Activated T-helper 9 cell treated with anti-CD3 and anti-CD28 coated beads, Interleukin-2, amount 50 U/mL, for 16 hours (primary cell): ENCODE measurements around the gene GALNT10.

Source experiments
- DNase-seq: peaks from one replicate; pipeline ENCODE4 v3.0.0-alpha.2; 2020; ENCODE audit warnings: low read depth

GALNT10 gene

DNA sequence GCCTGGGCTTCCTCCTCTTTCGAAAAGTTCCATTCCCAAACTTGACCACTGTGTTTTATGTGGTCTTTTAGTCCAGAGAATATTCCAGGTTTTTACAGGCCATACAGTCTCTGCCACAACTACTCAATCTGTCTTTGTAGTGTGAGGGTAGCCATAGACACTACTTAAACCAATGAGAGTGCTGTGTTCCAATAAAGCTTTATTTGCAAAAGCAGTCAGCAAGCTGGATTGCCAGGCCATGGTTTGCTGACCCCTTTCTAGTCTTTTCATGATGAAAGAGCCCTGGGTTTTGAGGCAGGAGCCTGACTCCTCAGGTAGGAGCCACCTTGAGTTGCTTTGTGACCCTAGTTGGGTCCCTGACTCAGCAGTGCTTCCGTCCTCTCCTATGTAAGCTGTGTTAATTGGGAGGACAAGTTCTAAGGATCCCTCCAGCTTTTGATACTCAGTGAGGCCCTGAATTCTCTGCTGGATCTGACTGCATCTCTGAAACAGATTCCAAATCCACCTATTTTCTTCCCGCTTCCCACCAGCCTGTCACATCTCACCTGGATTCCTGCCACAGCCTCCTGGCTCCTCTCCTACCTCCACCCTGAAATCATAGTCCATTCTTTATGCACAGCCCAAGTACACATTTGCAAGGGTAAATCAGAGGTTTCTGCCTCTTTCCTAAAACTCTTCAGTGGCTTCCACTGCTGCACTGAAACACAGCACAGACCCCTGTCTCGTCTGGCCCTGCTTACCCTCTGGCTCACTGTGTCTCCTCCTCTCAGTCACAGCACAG is 13.5 kb downstream of the GALNT10 start:
- no peak for DNase-seq

DNA sequence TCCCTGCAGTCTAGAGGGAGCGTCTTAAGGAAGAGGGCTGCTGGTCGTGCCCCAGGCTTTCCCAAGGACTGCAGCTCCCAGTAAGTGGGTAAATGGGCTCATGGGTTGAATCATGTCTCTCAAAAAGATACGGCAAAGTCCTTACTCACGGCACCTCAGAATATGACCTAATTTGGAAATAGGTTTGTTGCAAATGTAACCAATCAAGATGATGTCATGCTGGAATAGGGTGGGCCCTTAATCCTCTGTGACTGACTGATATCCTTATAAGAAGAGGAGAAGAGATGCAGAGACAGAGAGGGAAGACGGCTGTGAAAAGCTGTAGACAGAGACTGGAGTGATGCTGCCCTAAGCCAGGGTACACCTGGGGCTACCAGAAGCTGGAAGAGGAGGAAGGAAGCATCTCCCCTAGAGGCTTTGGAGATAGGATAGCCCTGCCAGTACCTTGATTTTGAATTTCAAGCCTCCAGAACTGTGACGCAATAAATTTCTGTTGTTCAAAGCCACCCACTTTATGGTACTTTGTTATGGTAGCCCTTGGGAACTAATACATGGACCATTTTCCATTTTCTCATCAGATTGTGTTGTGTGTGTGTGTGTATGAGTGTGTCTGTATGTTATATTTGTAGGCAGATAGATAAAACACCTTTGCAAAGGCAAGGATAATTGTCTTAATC is 15.0 kb downstream of the GALNT10 start:
- DNase-seq, result no peak

DNA sequence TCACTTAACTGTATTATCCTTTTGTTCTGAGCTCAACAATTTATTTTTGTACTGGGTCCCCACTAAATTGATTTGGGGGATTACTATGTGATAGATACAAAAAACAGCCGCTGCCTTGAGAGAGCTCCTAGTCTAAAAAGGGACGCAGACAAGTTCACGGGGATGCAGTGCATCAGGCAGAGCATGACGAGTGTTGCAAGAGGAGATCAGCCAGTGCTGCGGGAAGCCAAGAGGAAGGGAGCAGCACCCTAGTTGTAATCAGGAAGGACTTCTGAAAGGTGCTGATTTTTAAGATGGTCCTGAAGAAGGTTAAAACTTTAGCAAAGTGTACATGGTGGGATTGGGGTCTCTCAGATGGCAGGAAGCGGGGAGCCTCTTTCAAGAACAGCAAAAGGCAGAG is 15.8 kb downstream of the GALNT10 start:
- DNase-seq, result no peak

DNA sequence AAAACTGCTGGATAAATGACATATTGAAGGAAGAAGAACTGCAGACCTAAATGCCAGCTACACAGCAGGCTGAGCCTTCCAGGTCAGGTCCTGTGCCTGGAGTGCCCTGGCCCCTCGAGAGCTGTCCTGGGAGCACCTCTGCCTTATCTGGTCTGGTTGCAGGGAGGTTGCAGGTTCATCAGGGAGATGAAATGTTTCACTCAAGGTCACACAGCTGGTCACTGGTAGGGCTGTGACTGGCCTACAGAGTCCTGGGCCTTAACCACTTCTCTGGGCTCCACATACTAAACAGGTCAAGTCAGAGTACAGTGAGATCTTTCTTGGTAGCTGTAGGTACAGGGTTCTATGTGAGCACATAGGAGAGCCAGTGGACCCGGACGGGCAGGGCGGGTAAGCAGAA is 16.7 kb downstream of the GALNT10 start:
- no peak for DNase-seq

DNA sequence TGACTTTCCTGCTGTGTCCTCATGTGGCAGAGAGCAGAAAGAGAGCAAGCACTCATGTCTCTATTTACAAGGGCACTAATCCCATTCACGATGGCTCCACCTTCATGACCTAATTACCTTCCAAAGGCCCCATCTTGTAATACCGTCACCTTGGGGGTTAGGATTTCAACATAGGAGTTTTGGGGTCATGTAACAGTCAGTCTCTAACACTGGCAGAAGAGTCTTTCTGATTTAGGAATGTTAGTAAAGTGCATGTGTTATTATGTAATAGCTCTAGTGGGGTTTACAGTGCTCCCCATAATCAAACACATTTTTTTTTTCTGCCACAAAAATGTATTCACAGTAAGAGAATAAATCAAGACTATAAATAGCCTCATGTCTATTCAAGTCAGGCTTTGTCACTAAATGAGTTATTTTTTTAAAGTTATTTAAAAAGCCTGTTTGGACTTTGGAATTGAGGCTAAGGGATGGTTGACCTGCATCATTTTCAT is 19.1 kb downstream of the GALNT10 start:
- no peak for DNase-seq

DNA sequence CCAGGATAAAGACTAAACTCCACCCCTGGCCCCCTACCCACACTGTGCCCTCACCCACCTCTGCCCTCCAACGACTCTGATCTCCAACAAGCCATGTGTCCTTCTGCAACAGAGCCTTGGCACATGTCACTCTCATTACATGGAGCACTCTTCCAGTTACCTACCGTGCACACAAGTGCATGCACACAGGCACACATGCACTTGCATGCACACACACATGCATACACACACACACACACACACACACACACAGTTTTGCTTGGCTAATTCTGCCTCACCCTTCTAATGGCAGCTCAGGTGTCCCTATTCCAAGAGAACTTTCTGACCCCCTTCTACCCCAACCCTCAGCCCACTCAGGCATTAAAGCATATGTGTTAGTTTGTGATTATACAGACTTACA is 19.6 kb downstream of the GALNT10 start:
- no peak for DNase-seq

DNA sequence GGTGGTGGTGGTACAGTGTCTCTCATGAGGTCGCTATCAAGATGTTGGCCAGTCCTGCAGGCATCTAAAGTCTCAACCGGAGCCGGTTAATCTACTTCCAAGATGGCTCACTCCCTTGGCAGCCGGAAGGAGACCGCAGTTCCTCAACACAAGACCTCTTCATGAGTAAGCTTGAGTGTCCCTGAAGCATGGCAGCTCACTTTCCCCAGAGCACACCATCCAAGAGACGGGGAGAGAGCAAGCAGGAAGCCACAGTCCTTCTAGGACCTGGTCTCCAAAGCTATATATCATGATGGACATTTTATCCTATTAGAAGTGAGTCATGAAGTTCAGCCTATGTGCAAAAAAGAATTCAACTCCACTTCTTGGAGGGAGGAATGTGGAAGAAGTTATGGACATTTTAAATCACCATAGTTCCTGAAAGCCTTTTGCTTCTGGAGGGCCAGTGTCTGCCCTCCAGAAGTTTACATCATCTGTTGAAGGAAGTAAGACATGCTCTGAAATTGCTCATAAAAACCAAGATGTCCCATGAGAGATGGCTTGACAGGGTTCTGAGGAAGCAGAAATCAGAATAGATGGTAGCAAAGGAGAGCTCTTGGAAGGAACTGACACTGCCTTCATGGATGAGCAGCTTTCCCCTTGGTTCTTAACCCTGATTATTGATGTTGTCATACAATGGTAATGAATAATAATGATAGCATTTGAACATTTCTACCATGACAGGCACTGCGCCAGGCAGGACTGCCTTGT is 21.3 kb downstream of the GALNT10 start:
- no peak for DNase-seq

DNA sequence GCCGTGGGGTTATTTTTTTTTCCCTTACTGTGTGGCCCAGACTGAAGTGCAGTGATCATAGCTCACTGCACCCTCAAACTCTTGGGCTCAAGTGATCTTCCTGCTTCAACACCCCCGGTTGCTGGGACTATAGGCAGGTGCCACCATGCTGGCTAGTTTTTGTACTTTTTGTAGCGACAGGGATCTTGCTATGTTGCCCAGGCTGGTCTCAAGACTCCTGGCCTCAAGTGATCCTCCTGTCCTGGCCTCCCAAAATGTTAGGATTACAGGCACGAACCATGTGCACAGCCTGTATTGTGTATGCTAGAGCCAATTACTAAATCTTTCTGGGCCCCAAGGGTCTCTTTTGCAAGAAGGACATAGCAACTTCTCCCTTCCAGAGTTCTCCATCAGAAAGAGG is 23.1 kb downstream of the GALNT10 start:
- DNase-seq, result no peak

DNA sequence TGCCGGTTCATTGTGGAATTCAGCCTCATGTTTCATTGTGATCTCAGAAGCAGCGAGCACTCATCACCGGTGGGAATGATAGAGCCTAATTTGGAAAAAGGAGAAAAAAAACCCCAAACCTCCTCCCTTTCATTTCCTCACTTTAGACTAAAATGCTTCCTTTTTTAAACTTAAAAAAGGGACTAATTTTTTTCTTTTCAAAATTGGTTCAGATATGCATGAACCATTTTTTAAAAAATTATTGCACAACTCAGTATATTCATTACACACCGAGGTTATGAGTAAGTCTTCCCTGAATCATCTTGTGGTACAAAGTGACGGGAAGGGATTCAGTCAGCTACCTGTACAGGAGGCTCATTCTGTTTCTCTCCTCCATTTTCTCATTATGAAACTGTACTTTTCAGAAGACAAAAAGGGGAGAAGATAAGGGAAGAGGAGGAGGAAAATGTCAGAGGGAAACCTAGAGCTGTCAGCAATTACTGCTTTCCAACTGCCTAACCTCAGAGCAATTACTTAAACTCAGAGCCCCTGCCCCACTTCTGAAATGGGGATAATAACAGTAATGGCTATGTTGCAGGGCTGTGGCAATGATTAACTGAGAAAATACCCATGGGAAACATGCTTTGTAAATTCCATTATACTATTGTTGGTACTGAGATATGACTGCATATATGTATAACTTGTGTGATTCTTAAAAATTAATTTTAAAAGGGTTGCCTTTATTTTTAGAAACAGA is 24.0 kb downstream of the GALNT10 start:
- no peak for DNase-seq

DNA sequence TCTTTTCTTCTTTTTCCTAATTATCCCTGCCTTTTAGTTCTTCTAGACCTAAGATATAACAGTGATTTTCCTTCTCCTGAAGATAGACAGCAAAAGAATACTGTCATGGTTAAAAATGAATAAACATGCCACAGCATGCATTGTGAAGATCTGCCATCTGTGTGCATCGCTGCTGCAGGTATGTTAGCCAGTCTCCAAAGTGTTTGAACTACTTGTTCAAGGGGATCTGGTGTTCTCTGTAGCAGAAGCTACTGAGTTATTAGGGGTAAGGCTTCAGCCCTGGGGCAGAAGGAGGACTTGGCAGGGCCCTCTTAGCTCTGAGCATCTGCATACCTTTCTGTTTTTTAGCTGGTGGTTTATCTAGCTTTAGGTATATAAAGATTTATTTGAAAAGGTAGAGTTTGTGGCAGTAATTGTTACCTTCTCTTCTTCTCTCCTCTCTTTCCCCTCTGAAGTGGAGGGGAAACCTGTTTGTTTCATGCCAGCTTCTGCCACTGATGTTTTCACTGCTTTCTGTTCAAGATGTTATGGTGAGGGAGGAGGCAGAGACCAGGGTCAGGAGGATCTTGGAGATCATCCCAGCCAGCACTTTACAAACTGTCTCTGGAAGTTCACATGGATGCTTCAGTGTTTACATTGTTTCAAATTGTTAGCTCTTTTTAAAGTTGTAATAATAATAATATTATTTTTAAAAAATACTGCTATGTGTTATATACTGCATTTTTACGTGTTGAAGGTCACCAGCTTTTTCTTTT is 25.2 kb downstream of the GALNT10 start:
- no peak for DNase-seq

DNA sequence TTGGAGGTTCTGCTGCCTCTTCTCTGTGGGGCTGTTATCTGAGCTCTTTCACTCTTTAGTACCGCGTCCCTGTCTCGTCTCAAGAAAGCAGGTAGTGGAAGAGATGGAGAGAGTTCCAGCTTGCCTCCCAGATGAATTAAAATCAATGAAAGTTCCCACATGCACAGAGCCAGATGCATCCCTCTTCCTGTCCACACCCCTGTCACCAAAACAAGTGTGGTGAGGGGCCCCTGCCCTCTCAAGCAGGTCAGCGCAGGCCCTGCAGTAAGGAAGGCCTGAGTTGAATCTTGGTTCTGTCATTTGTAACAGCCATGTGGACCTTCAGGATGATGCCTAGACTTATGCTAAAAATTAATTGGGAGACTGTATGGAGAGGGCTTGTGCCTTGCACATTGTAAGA is 26.9 kb downstream of the GALNT10 start:
- DNase-seq, result no peak

DNA sequence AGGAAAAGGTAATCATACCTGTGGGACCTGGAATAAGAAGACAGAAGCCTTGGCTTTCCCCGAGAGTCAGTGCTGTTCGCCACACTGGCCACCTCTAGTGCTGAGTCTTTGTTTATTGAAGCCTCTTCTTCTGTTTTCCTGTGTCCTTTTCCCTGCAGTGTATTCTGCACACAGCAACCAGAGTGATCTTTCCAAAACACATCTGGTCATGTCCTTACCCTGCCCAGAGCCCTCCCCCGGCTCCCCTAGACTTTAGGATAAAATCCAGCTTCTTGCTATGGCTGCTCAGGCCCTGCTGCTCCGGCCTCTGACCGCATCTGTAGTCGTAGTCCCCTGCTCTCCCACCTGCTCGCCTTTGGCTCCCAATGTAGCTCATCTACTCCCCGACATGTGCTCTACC is 28.3 kb downstream of the GALNT10 start:
- DNase-seq, result no peak

DNA sequence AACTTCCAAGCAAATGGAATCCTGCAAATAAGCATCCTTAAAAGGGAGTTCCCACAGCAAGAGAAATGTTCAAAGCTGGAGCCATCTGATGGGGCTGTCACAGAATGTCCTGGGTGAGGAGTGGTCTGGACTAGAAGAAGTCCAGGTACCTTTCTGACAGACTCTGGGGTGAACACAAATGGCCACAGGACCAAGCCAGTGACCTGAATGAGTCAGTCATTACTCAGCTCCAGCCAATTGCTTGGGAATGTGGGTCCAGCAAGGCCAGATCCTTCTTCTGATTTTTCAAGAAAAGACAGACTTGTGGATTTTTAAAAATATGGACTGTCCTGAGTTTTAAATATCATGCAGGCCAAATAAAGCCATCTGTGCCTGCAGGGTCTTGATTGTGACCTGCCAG is 30.1 kb downstream of the GALNT10 start:
- DNase-seq, result no peak

DNA sequence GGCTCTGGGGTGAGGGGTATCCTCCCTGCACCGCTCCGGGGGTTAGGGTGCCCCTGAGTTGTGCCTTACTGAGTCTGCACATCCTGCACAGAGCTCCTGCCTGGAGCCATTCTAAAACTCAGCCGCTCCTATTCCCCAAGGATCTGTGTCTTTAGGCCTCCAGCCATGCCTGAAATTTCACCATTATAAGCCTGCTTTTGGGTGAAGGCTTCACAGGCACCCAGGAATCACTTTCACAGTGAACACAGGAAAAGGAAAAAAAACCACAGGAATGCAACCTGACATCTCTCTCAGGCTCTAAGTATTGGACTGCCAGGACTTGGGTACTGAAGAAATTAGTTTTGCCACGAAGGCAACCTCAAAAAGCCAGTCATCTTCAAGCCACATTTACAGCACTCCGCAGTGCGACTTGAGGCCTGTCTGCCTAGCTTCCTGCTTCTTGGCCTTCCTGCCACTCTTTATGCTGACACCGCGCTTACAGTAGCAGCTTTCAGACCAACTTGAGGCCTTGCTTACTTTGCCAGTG is 30.9 kb downstream of the GALNT10 start:
- peak; percentile 14 for DNase-seq

DNA sequence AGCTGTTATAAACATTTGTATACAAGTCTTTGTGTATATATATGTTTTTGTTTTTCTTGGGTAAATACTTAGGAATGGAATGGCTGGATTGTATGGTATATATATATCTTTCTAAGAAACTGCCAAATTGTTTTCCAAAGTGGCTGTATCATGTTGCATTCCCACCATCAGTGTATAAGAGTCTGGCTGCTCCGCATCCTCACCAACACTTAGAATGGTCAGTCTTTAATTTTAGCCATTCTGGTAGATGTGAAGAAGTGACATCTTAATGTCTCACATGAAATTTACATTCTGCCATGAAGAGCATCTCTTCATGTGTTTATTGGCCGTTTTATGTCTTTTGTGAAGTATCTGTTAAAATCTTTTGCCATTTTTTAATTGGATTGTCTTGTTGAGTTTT is 31.9 kb downstream of the GALNT10 start:
- DNase-seq, result no peak

DNA sequence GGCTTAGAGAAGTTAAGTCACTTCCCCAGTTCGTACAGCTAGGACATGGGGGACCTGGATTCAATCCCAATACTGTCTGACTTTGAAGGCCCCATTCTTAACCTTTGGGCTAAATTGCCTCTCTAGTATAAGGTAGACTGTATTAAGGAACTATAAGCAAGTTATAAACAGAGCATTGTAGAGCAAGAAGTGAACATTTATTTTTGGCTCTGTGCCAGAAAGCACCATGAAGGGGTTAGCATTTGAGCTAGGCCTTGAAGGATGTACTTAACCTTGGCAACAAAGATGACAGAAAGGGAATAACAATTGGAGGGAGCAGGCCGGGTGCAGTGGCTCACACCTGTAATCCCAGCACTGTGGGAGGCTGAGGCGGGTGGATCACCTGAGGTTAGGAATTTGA is 32.8 kb downstream of the GALNT10 start:
- no peak for DNase-seq

DNA sequence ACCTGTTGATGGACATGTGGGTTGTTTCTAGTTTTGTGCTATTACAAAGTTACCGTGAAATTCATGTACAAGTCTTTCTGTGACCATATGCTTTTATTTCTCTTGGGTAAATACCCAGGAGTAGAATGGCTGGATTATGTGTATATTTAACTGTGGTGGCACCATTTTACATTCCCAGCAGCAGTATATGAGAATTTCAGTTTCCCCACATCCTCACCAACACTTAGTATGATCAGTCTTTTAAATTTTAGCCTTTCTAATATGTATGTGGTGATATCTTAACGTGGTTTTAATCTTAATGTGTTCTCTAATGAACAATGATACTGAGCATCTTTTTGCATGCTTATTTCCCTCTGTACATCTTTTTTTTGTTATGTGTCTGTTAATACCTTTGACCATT is 36.6 kb downstream of the GALNT10 start:
- DNase-seq, result no peak

DNA sequence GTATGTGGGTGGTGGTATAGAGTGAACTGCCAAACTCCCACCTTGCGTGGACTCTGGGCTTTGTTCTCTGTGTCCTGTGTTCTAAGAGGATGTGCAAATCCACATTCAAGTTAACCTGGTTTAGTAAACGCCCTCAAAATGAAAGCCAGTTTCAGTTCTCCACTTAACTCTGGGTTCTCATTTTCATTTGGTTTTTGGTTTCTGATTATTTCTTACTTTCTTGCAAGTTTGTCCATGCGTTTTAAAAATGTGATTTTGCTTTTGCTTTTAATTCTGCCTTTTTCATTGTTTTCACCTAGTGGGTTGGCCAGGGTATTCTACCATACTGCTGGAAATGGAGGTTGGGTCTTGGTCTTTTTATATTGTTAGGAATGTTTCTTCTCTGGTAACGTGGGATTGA is 38.2 kb downstream of the GALNT10 start:
- DNase-seq, result no peak

DNA sequence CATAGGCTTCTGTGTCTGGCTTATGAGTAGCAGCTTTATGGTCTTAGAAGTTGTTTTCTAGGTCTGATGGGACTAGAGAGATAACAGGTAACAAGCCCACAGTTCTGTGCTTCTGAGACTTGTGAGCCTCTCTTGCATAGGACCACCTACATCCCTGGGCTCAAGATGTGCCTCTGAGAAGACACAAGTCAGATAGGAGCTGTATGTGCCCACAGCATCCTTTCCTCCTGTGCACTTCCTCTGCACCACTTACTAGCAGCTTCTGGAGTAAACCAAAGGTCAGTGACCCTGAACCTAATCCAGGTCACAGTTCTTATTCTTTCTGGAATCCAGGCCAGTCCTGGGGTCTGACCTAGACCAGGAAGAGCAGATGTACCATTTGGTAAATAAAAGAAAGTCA is 40.0 kb downstream of the GALNT10 start:
- DNase-seq, result no peak

DNA sequence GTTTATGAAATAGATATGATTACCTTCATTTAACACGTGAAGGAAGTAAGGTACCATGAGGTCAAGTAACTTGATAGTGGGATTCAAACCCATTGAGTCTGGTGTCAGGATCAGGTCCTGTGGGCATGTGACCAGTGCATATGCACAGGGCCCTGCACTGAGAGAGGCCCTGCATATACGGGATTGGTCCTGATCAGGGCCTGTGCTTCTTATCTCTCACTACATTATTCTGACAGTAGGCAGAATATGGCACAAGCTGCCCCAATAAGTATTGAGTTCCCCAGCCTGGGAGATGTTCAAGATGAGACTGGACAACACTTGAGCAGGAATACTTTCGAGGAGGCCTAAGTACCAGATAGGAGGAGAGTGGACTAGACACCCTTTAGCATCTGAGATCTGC is 44.0 kb downstream of the GALNT10 start:
- no peak for DNase-seq

DNA sequence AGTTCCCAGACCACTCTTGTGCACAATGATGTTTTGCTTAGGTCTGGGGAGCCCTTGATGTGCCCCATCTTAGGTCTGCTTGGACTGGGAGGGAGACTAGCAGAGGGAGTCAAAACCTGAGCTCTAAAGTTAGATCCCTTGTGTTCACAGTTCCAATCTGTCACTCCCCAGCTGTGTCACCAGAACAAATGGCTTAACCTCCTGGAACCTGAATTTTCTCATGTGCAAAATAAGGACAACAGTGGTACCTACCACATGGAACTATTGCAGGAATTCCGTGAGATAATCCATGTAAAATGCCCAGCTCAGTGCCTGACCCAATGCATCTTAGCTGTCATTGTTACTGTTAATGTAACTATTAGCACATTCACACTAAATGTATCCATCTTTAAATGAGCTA is 45.5 kb downstream of the GALNT10 start:
- no peak for DNase-seq
